ENCODE results near the gene THADA.

The THADA gene

DNA sequence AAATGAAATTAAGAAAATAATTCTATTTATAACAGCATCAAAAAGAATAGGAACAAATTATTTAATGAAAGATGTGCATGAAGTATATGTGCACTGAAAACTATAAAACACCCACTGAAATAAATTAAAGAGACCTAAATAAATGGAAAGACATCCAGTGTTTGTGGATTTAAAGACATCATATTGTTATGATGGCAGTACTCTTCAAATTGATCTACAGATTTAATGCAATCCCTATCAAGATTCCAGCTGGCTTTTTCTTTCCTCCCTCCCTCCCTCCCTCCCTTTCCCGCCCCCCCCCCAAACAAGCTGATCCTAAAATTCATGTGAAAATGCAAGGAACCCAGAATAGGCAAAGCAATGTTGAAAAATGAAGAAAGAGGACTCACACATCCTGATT lies 285.9 kb downstream of the THADA start:
- no peaks in the 10 kb centered on the region for H3K9me3 ChIP-seq (ENCODE audit: control insufficient read depth, low read length)
- H3K27ac ChIP-seq (ENCODE audit: low read depth, low read length, severe bottlenecking), result no peak overlapping the region
- H3K4me3 ChIP-seq (ENCODE audit: extremely low read depth, insufficient read depth, low read length, poor library complexity, severe bottlenecking), result no peak overlapping the region
- no CpG with 5 or more reads among the region's 1 CpG for WGBS, 2 experiments (ENCODE audit: insufficient coverage in 2 of 2)
- no peaks in the 10 kb centered on the region for H3K4me1 ChIP-seq (ENCODE audit: control insufficient read depth, insufficient read depth, low read length, poor library complexity, severe bottlenecking)
- no peaks in the 10 kb centered on the region for H3K36me3 ChIP-seq (ENCODE audit: control insufficient read depth, insufficient read depth, low read length)

DNA sequence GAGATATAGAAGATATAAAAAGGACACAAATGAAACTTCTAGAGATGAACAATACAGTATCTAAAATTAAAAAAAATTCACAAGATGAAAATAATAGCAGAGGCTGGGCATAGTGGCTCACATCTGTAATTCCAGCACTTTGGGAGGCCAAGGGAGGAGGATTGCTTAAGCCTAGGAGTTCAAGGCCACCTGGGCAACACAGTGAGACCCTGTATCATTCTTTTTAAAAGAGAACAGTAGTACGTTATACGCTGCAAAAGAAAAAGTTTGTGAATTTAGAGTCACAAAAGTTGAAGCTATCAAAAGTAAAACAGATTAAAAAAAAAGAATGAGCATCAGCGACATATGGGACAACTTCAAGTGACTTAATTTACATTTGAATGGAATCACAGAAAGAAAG lies 287.9 kb downstream of the THADA start:
- WGBS, 2 experiments (ENCODE audit: insufficient coverage in 2 of 2), result 94 to 100% methylated on average over 2 of the region's 3 CpGs
- H3K36me3 ChIP-seq (ENCODE audit: control insufficient read depth, insufficient read depth, low read length), result no peaks in the 10 kb centered on the region
- no peaks in the 10 kb centered on the region for H3K4me1 ChIP-seq (ENCODE audit: control insufficient read depth, insufficient read depth, low read length, poor library complexity, severe bottlenecking)
- H3K27ac ChIP-seq (ENCODE audit: low read depth, low read length, severe bottlenecking), result no peak overlapping the region
- H3K9me3 ChIP-seq (ENCODE audit: control insufficient read depth, low read length), result no peaks in the 10 kb centered on the region
- H3K4me3 ChIP-seq (ENCODE audit: extremely low read depth, insufficient read depth, low read length, poor library complexity, severe bottlenecking), result no peak overlapping the region

DNA sequence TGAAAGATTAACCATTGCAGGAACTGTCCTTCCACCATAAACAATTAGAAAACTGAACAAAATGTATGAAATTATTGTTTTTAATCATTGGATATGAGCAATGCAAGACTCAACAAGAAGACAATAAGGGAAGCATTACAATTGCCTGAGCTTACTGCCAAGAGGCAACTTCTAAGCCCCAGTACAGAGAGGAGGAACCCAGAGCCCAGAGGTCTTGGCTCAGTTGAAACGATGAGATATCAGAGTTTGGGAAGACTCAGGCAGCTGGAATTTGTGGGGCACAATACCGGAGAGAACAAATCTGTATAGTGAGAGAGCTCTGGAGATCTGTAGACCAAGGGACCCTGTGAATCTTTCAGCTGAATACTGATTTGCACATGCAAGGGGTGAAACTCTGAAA lies 288.8 kb downstream of the THADA start:
- no peak overlapping the region for H3K27ac ChIP-seq (ENCODE audit: low read depth, low read length, severe bottlenecking)
- no peak overlapping the region for H3K4me3 ChIP-seq (ENCODE audit: extremely low read depth, insufficient read depth, low read length, poor library complexity, severe bottlenecking)
- no peaks in the 10 kb centered on the region for H3K9me3 ChIP-seq (ENCODE audit: control insufficient read depth, low read length)
- no peaks in the 10 kb centered on the region for H3K36me3 ChIP-seq (ENCODE audit: control insufficient read depth, insufficient read depth, low read length)
- 95 to 97% methylated on average over 2 of the region's 2 CpGs for WGBS, 2 experiments (ENCODE audit: insufficient coverage in 2 of 2)
- H3K4me1 ChIP-seq (ENCODE audit: control insufficient read depth, insufficient read depth, low read length, poor library complexity, severe bottlenecking), result no peaks in the 10 kb centered on the region

DNA sequence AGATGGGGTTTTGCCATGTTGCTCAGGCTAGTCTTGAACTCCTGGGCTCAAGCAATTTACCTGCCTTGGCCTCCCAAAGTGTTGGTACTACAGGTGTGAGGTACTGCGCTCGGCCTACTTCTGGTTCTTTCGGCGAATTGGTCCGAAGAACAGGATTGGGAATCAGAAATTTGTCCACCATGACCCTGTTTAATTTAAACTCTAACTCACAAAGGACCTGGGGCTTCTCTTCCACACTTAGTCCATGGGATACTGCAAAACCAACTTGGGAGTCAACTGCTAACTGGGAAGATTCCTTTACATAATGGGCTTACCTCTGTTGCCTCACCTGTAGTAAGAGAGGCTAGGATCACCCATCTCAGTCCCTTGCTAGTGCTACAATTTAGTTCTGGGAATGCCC lies 289.6 kb downstream of the THADA start:
- no peaks in the 10 kb centered on the region for H3K4me1 ChIP-seq (ENCODE audit: control insufficient read depth, insufficient read depth, low read length, poor library complexity, severe bottlenecking)
- WGBS, 2 experiments (ENCODE audit: insufficient coverage in 2 of 2), result 97 to 98% methylated on average over 5 of the region's 5 CpGs
- no peak overlapping the region for H3K27ac ChIP-seq (ENCODE audit: low read depth, low read length, severe bottlenecking)
- no peaks in the 10 kb centered on the region for H3K36me3 ChIP-seq (ENCODE audit: control insufficient read depth, insufficient read depth, low read length)
- H3K9me3 ChIP-seq (ENCODE audit: control insufficient read depth, low read length), result no peaks in the 10 kb centered on the region
- H3K4me3 ChIP-seq (ENCODE audit: extremely low read depth, insufficient read depth, low read length, poor library complexity, severe bottlenecking), result no peak overlapping the region

DNA sequence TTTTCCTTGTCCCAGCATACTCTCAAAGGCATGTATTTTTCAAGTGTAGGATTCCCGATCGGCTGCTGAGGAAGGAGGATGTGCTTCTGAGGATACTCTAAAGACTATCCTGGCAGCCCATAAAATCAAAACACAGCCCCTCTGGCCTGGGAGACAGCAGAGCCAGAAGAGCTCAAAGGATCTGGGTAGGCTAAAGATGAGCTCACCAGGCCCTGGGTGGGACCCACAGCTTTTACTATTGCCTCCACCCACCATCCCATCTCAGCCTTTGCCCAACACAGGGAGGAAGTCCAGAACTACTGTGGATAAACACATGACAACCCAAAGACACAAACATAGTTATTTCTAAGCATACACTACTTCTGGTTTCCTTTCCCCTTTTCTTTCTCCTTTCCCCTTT lies 290.3 kb downstream of the THADA start:
- H3K4me1 ChIP-seq (ENCODE audit: control insufficient read depth, insufficient read depth, low read length, poor library complexity, severe bottlenecking), result no peaks in the 10 kb centered on the region
- no CpG with 5 or more reads among the region's 2 CpGs for WGBS, 2 experiments (ENCODE audit: insufficient coverage in 2 of 2)
- H3K27ac ChIP-seq (ENCODE audit: low read depth, low read length, severe bottlenecking), result peak overlapping the region; percentile 46

DNA sequence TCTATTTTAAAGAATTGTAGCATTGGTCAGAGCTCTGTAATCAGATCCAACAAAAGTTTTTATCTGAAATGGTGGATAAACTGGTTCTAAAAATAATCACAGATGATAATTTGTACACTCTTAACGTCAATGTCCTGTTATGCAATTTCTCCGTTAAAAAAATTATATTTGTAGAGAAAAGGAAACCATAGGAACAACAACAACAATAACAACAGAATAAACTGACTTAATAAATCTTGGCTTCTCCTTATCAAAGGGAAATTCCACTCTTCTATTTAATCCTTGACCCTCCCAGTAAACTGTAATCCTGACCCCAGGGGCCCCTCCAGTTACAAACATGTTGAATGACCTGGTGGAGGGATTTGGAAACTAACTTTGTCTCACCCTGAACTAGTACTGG lies 290.8 kb downstream of the THADA start:
- no peaks in the 10 kb centered on the region for H3K36me3 ChIP-seq (ENCODE audit: control insufficient read depth, insufficient read depth, low read length)
- no peaks in the 10 kb centered on the region for H3K4me1 ChIP-seq (ENCODE audit: control insufficient read depth, insufficient read depth, low read length, poor library complexity, severe bottlenecking)
- H3K4me3 ChIP-seq (ENCODE audit: extremely low read depth, insufficient read depth, low read length, poor library complexity, severe bottlenecking), result no peak overlapping the region
- H3K27ac ChIP-seq (ENCODE audit: low read depth, low read length, severe bottlenecking), result peak overlapping the region; percentile 46
- WGBS, 2 experiments (ENCODE audit: insufficient coverage in 2 of 2), result no CpG with 5 or more reads among the region's 2 CpGs
- H3K9me3 ChIP-seq (ENCODE audit: control insufficient read depth, low read length), result no peaks in the 10 kb centered on the region

More for the DNA sequence above, 290.3 kb downstream of the THADA start:
- Histone ChIP-seq H3K4me3 (ENCODE audit: extremely low read depth, insufficient read depth, low read length, poor library complexity, severe bottlenecking) (no peak overlapping the region), H3K9me3 (ENCODE audit: control insufficient read depth, low read length) (no peaks in the 10 kb centered on the region), H3K36me3 (ENCODE audit: control insufficient read depth, insufficient read depth, low read length) (no peaks in the 10 kb centered on the region)

DNA sequence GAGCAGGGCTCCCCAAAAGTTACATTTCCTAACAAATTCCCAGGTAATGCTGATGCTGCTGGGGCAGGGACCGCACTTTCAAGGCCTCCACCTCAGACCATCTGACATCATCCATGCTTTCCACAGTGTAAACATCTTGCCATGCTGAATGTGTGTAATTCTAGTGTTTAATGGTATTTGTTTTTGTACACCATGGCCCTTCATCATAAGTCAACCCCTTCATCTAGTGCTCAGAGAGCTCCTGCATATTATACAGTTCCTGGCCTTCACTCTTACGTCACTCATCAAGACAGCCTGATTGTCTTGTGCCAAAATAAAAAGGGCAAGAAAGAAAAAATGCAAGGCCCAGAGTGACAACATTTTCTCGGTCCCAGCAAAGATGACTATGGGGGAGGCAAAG lies 291.9 kb downstream of the THADA start:
- Histone ChIP-seq H3K4me3 (ENCODE audit: extremely low read depth, insufficient read depth, low read length, poor library complexity, severe bottlenecking) (no peak overlapping the region), H3K36me3 (ENCODE audit: control insufficient read depth, insufficient read depth, low read length) (no peaks in the 10 kb centered on the region), H3K9me3 (ENCODE audit: control insufficient read depth, low read length) (no peaks in the 10 kb centered on the region), H3K27ac (ENCODE audit: low read depth, low read length, severe bottlenecking) (no peak overlapping the region), H3K4me1 (ENCODE audit: control insufficient read depth, insufficient read depth, low read length, poor library complexity, severe bottlenecking) (no peaks in the 10 kb centered on the region)
- WGBS, 2 experiments (ENCODE audit: insufficient coverage in 2 of 2), result 71 to 80% methylated on average over 1 to 2 of the region's 3 CpGs

DNA sequence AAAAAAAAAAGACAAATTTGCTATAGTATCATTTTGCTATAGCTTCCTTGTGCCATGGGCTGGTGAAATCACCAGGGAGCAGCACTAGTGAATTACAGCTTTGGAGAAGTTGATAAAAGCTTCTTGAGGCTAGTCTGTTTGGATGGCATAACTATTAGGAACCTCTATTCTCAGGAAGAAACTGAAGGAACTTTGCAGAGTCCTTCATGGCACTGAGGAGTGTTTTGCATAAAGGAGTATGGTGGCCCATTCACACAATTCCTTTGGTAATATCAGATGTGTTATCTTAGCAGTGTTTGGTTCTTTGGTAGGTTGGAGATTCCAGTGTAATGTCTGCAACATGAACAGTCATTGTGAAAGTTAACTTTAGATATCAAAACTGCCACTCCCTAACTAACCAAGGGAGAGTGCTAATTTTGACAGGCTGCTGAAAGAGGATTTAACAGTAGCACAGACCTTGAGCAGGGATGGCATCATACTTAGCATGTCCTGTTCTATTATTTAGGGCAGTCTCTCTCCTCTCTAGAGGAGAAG lies 292.8 kb downstream of the THADA start:
- Histone ChIP-seq H3K36me3 (ENCODE audit: control insufficient read depth, insufficient read depth, low read length) (no peaks in the 10 kb centered on the region), H3K4me1 (ENCODE audit: control insufficient read depth, insufficient read depth, low read length, poor library complexity, severe bottlenecking) (no peaks in the 10 kb centered on the region), H3K4me3 (ENCODE audit: extremely low read depth, insufficient read depth, low read length, poor library complexity, severe bottlenecking) (no peak overlapping the region), H3K27ac (ENCODE audit: low read depth, low read length, severe bottlenecking) (no peak overlapping the region), H3K9me3 (ENCODE audit: control insufficient read depth, low read length) (no peaks in the 10 kb centered on the region)

DNA sequence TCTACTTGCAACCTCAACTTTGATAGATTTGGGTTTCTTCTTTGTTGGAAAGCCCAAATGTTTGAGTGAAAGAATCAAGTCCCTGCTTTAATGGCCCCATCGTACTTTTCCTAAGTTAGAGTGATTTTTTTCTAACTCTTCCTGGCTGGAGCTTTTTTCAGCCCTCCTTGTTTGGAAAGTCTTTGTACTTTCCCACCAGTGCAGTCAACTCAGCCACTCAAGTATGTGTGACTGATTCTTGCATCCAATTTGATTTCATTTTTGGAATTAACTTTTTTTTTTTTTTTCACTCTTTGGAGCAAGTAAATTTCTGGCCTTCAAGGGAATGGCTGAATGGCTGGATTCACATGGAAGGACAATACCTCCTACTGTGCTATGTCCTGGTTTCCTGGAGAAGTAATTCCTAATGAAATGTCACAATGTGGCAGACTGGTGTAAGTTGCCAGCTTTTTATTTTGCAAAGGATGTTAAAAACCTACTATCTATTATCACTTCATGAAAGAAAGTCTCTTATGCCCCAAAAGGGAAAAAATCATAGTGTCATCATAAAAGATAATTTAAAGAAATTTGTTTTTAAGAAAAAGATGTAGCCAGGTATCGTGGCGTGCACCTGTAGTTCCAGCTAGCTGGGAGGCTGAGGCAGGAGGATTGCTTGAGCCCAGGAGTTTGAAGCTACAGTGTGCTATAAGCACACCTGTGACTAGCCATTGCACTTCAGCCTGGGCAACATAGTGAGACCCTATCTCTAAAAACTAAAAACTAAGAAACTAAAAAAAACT lies 293.5 kb downstream of the THADA start:
- H3K9me3 ChIP-seq (ENCODE audit: control insufficient read depth, low read length), result no peaks in the 10 kb centered on the region
- no peak overlapping the region for H3K4me3 ChIP-seq (ENCODE audit: extremely low read depth, insufficient read depth, low read length, poor library complexity, severe bottlenecking)
- no peak overlapping the region for H3K27ac ChIP-seq (ENCODE audit: low read depth, low read length, severe bottlenecking)
- WGBS, 2 experiments (ENCODE audit: insufficient coverage in 2 of 2), result 95 to 97% methylated on average over 3 of the region's 3 CpGs
- no peaks in the 10 kb centered on the region for H3K4me1 ChIP-seq (ENCODE audit: control insufficient read depth, insufficient read depth, low read length, poor library complexity, severe bottlenecking)
- no peaks in the 10 kb centered on the region for H3K36me3 ChIP-seq (ENCODE audit: control insufficient read depth, insufficient read depth, low read length)

DNA sequence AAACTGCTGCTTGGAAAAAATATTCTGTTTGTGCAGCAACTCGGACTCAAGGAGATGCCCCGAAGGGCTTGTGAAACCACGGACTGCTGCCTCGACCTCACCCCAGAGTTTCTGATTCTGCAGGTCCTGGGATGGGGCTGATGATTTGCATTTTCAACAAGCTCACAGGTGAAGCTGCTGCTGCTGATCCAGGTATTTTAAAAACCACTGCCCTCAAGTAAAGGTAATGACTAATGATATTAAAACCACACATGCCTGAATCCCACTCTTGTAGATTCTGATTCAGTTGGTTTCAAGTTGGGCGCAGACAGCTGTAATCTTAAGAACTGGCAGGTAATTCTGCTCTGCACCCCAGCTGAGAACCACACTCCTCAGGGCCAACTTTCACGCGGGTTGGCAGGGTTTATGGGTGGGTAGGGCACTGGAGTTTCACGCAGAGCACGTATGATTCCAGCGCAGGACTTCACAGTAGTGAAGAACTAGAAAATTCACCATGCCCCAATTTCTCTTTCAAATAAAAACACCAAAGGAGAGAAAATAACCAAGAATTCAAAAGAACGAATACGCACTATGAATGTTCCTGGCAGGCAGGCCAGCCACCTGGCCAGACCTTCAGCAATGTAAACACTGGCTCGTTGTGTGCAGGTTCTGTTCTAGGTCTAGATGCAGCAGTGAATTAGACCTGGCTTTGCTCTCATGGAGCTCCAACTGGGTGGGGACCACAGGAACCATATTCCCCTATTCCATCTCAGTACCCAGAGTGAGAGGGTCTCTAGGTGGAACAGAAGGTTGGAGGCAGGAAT lies 294.9 kb downstream of the THADA start:
- H3K36me3 ChIP-seq (ENCODE audit: control insufficient read depth, insufficient read depth, low read length), result no peaks in the 10 kb centered on the region
- H3K9me3 ChIP-seq (ENCODE audit: control insufficient read depth, low read length), result peaks cover 7% of the 10 kb centered on the region
- WGBS, 2 experiments (ENCODE audit: insufficient coverage in 2 of 2), result 93 to 96% methylated on average over 7 to 10 of the region's 13 CpGs
- H3K4me1 ChIP-seq (ENCODE audit: control insufficient read depth, insufficient read depth, low read length, poor library complexity, severe bottlenecking), result no peaks in the 10 kb centered on the region
- no peak overlapping the region for H3K4me3 ChIP-seq (ENCODE audit: extremely low read depth, insufficient read depth, low read length, poor library complexity, severe bottlenecking)
- H3K27ac ChIP-seq (ENCODE audit: low read depth, low read length, severe bottlenecking), result no peak overlapping the region

DNA sequence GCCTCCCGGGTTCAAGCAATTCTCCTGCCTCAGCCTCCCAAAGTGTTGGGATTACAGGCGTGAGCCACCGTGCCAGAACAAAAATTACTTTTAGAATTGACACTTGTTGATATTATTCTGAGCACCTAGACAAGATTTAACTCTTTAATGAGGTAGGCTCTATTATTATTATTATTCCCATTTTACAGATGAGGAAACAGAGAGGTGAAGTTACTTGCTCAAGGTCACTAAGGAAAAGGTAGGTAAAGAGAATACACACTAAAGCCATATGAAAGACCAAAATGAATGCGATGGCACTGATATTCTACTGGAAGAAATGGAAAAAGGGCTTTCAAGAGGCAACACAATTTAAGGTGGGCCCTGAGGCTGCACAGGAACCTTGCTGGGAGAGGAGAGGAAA lies 295.6 kb downstream of the THADA start:
- Histone ChIP-seq H3K4me3 (ENCODE audit: extremely low read depth, insufficient read depth, low read length, poor library complexity, severe bottlenecking) (no peak overlapping the region), H3K4me1 (ENCODE audit: control insufficient read depth, insufficient read depth, low read length, poor library complexity, severe bottlenecking) (no peaks in the 10 kb centered on the region), H3K27ac (ENCODE audit: low read depth, low read length, severe bottlenecking) (no peak overlapping the region), H3K9me3 (ENCODE audit: control insufficient read depth, low read length) (peaks cover 7% of the 10 kb centered on the region), H3K36me3 (ENCODE audit: control insufficient read depth, insufficient read depth, low read length) (no peaks in the 10 kb centered on the region)
- WGBS, 2 experiments (ENCODE audit: insufficient coverage in 2 of 2), result 100% methylated on average over 2 of the region's 4 CpGs
